ENCODE data around the gene HOXC11. TPM values are rescaled to one million over a fixed set of nuclear protein-coding genes. Genes with fewer than 3 reads are reported as not detected.

HOXC11 gene
- total and polyA plus RNA-seq, 2 donors (not counting 1 experiment from before 2014, with no cell fraction given), result not detected

- TF ChIP-seq, protein P1, sequence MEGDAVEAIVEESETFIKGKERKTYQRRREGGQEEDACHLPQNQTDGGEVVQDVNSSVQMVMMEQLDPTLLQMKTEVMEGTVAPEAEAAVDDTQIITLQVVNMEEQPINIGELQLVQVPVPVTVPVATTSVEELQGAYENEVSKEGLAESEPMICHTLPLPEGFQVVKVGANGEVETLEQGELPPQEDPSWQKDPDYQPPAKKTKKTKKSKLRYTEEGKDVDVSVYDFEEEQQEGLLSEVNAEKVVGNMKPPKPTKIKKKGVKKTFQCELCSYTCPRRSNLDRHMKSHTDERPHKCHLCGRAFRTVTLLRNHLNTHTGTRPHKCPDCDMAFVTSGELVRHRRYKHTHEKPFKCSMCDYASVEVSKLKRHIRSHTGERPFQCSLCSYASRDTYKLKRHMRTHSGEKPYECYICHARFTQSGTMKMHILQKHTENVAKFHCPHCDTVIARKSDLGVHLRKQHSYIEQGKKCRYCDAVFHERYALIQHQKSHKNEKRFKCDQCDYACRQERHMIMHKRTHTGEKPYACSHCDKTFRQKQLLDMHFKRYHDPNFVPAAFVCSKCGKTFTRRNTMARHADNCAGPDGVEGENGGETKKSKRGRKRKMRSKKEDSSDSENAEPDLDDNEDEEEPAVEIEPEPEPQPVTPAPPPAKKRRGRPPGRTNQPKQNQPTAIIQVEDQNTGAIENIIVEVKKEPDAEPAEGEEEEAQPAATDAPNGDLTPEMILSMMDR (IDR thresholded peaks at IDR 0.05), result no peak
- no peak for TF ChIP-seq EZH2 (IDR thresholded peaks at IDR 0.05; ENCODE audit: borderline replicate concordance, insufficient read depth, low read depth, low read length, poor library complexity, severe bottlenecking)
- intact Hi-C loops (cut with micrococcal nuclease), result loop anchor here (5.0 kb wide), 1 partner anchor 45 kb away; no protein-coding TSS in a partner anchor
- Histone ChIP-seq H3K79me2 (ENCODE audit: control insufficient read depth, insufficient read depth, low read length) (no peaks in the 10 kb centered on the region), H2AFZ (ENCODE audit: insufficient read depth, low read depth, low read length, poor library complexity, severe bottlenecking) (no peak overlapping the region), H4K20me1 (ENCODE audit: control insufficient read depth, insufficient read depth, low read length, poor library complexity, severe bottlenecking) (no peaks in the 10 kb centered on the region), H3K4me1 (ENCODE audit: control insufficient read depth in 2 of 2, insufficient read depth in 2 of 2, low read length in 2 of 2) (peaks cover 30 to 48% of the 10 kb centered on the region in 2 donors), H3K9ac (ENCODE audit: low read length) (no peak overlapping the region), H3K36me3 (replicated peaks in 1 of 2; ENCODE audit: control extremely low read depth in 1 of 2, control insufficient read depth in 1 of 2, extremely low read depth in 1 of 2, insufficient read depth in 2 of 2, low read length in 1 of 2) (no peaks in the 10 kb centered on the region), H3K27ac (ENCODE audit: low read length in 2 of 2) (no peak overlapping the region), H3K27me3 (replicated peaks in 1 of 4; ENCODE audit: control extremely low read depth in 1 of 4, control insufficient read depth in 3 of 4, insufficient read depth in 4 of 4, low read length in 3 of 4) (peaks cover 0 to 98% (median 92%) of the 10 kb centered on the region in 4 experiments), H3K9me3 (ENCODE audit: control extremely low read depth in 1 of 3, control insufficient read depth in 2 of 3, insufficient read depth in 1 of 3, low read length in 2 of 3) (peaks cover 0 to 71% (median 12%) of the 10 kb centered on the region in 3 donors), H3K4me3 (ENCODE audit: control extremely low read depth in 1 of 5, extremely low read depth in 1 of 5, insufficient read depth in 1 of 5, low read depth in 2 of 5, low read length in 4 of 5) (no peak overlapping the region), H3K4me2 (replicated peaks; ENCODE audit: low read depth, low read length, poor library complexity, severe bottlenecking) (no peak overlapping the region)
- Mint-ChIP-seq H3K4me3 (peak overlapping the region; percentile 29), H3K27me3 (peaks cover 88% of the 10 kb centered on the region), H3K9me3 (ENCODE audit: insufficient read depth) (no peaks in the 10 kb centered on the region), H3K27ac (peak overlapping the region; percentile 41), H3K4me1 (peaks cover 29% of the 10 kb centered on the region)
- ATAC-seq (ENCODE audit: low read depth), result no peak
- CTCF ChIA-PET, result interaction anchor here (0.8 to 1.4 kb wide), 4 partner anchors 45 to 633 kb away, joined by 3 to 6 read pairs (median 4); partner anchors contain the start of gene HOXC5
- POLR2A ChIA-PET, result no interaction called here
- WGBS (ENCODE audit: insufficient coverage), result 36% methylated on average over 12 of the region's 21 CpGs
- no peak for DNase-seq
Measured at GRCh38 chr12:53986686-53987483, 14.0 kb downstream of the HOXC11 start.

DNA sequence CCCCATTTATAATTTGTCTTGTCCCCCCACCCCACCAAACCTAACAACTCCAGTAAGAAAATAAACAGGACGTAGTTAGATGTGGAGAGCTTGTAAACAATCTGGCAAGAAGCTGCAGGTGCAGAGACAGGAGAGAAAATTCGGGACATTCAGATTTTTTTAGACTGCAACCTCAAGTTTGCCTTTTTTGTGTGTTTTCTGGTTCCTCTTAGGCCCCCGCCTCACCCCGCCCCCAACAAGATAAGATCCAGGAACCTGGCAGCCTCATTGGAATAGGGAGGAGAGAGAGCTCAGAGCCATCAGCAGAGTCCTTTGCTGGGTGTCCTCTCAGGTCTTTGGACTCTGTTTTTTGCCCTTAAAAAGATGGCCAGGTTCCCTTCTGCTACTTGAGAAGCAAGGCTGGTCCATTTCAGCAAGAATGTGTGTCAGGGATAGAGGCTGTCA lies 14.9 kb downstream of the HOXC11 start:
- Histone ChIP-seq H3K27ac (ENCODE audit: low read length in 2 of 2) (no peak overlapping the region), H3K9ac (ENCODE audit: low read length) (no peak overlapping the region), H4K20me1 (ENCODE audit: control insufficient read depth, insufficient read depth, low read length, poor library complexity, severe bottlenecking) (no peaks in the 10 kb centered on the region), H2AFZ (ENCODE audit: insufficient read depth, low read depth, low read length, poor library complexity, severe bottlenecking) (no peak overlapping the region), H3K79me2 (ENCODE audit: control insufficient read depth, insufficient read depth, low read length) (no peaks in the 10 kb centered on the region), H3K4me1 (ENCODE audit: control insufficient read depth in 2 of 2, insufficient read depth in 2 of 2, low read length in 2 of 2) (peaks cover 30 to 48% of the 10 kb centered on the region in 2 donors), H3K36me3 (replicated peaks in 1 of 2; ENCODE audit: control extremely low read depth in 1 of 2, control insufficient read depth in 1 of 2, extremely low read depth in 1 of 2, insufficient read depth in 2 of 2, low read length in 1 of 2) (no peaks in the 10 kb centered on the region), H3K4me3 (ENCODE audit: control extremely low read depth in 1 of 5, extremely low read depth in 1 of 5, insufficient read depth in 1 of 5, low read depth in 2 of 5, low read length in 4 of 5) (no peak overlapping the region), H3K9me3 (ENCODE audit: control extremely low read depth in 1 of 3, control insufficient read depth in 2 of 3, insufficient read depth in 1 of 3, low read length in 2 of 3) (peaks cover 0 to 68% (median 12%) of the 10 kb centered on the region in 3 donors), H3K27me3 (replicated peaks in 1 of 4; ENCODE audit: control extremely low read depth in 1 of 4, control insufficient read depth in 3 of 4, insufficient read depth in 4 of 4, low read length in 3 of 4) (peaks cover 0 to 98% (median 92%) of the 10 kb centered on the region in 4 experiments), H3K4me2 (replicated peaks; ENCODE audit: low read depth, low read length, poor library complexity, severe bottlenecking) (no peak overlapping the region)
- H3K4me3 Mint-ChIP-seq, result no peak overlapping the region
- WGBS (ENCODE audit: insufficient coverage), result 10% methylated on average over 2 of the region's 4 CpGs
- no peak for ATAC-seq (ENCODE audit: low read depth)
- ChIA-PET CTCF (interaction anchor here (0.7 to 1.8 kb wide), 7 partner anchors 45 to 632 kb away, joined by 3 to 6 read pairs (median 3); partner anchors contain the start of gene HOXC5), POLR2A (interaction anchor here (0.7 kb wide), 1 partner anchor 56 kb away, joined by 3 read pairs; no protein-coding TSS in a partner anchor)
- H3K27ac Mint-ChIP-seq, result no peak overlapping the region
- intact Hi-C loops (cut with micrococcal nuclease), result loop anchor here (5.0 kb wide), 1 partner anchor 46 kb away; no protein-coding TSS in a partner anchor
- no peak for DNase-seq
- peaks cover 29% of the 10 kb centered on the region for H3K4me1 Mint-ChIP-seq
- peaks cover 90% of the 10 kb centered on the region for H3K27me3 Mint-ChIP-seq
- TF ChIP-seq, protein P1 (IDR thresholded peaks at IDR 0.05), result no peak
- no peak for TF ChIP-seq EZH2 (IDR thresholded peaks at IDR 0.05; ENCODE audit: borderline replicate concordance, insufficient read depth, low read depth, low read length, poor library complexity, severe bottlenecking)
- no peaks in the 10 kb centered on the region for H3K9me3 Mint-ChIP-seq (ENCODE audit: insufficient read depth)
